ENCODE results near the gene GPC1.
"Not testable (repeated sequence)": the region's sequence is repeated elsewhere in the genome, so short reads cannot be mapped to it uniquely, and the experiment has no call there.

The GPC1 gene, protein sequence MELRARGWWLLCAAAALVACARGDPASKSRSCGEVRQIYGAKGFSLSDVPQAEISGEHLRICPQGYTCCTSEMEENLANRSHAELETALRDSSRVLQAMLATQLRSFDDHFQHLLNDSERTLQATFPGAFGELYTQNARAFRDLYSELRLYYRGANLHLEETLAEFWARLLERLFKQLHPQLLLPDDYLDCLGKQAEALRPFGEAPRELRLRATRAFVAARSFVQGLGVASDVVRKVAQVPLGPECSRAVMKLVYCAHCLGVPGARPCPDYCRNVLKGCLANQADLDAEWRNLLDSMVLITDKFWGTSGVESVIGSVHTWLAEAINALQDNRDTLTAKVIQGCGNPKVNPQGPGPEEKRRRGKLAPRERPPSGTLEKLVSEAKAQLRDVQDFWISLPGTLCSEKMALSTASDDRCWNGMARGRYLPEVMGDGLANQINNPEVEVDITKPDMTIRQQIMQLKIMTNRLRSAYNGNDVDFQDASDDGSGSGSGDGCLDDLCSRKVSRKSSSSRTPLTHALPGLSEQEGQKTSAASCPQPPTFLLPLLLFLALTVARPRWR

DNA sequence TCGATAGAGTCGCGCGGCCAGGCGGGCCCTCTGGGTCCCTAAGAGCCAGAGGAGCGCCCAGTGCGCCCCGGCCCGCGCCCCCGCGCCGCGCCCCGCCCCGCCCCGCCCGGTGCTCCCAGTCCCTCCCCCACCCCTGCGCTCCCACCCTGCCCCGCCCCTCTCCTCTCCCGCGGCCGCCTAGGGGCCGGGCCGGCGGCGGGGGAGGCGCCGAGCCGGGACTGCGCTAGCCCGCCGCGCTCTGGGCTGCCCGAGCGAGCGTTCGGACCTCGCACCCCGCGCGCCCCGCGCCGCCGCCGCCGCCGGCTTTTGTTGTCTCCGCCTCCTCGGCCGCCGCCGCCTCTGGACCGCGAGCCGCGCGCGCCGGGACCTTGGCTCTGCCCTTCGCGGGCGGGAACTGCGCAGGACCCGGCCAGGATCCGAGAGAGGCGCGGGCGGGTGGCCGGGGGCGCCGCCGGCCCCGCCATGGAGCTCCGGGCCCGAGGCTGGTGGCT is at the start of gene GPC1:
TSS of gene GPC1 (plus strand) at position 207 of the 491 bp plus-strand sequence. CDS start at position 463, 256 bp downstream.
- in situ Hi-C loops (cut with MboI; ENCODE audit: low sequenced_read_pairs, unreplicated experiment), result loop anchor here (25.0 kb wide), 2 partner anchors 198 to 273 kb away; no protein-coding TSS in a partner anchor
- DNase-seq (ENCODE audit: low spot score), result peak; percentile 87
- TF ChIP-seq, protein P1, sequence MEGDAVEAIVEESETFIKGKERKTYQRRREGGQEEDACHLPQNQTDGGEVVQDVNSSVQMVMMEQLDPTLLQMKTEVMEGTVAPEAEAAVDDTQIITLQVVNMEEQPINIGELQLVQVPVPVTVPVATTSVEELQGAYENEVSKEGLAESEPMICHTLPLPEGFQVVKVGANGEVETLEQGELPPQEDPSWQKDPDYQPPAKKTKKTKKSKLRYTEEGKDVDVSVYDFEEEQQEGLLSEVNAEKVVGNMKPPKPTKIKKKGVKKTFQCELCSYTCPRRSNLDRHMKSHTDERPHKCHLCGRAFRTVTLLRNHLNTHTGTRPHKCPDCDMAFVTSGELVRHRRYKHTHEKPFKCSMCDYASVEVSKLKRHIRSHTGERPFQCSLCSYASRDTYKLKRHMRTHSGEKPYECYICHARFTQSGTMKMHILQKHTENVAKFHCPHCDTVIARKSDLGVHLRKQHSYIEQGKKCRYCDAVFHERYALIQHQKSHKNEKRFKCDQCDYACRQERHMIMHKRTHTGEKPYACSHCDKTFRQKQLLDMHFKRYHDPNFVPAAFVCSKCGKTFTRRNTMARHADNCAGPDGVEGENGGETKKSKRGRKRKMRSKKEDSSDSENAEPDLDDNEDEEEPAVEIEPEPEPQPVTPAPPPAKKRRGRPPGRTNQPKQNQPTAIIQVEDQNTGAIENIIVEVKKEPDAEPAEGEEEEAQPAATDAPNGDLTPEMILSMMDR (IDR thresholded peaks at IDR 0.05; ENCODE audit: borderline replicate concordance, control extremely low read depth, extremely low read depth, insufficient read depth, missing control alignments), result no peak

DNA sequence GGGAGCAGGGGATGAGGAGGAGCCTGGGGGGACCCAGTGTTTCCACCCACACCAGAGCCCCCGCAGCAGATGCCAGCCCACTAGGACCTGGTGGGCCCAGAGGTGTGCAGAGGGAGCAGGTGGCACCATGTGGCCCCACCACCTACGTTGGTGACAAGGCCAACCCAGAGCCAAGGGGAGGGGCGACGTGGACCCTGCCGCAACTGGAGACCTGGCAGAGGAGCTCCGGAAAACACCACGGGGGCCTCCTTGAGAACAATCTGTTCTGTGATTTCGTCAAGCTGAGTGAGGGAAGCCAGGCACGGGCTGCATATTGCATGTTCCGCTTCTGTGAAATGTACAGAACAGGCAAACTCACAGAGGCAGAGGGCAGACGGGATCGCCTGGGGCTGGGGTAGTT is 49.1 kb upstream of the GPC1 start:
- no peak for DNase-seq (ENCODE audit: low spot score)
- in situ Hi-C loops (cut with MboI; ENCODE audit: low sequenced_read_pairs, unreplicated experiment), result no loop called here
- TF ChIP-seq, protein P1 (IDR thresholded peaks at IDR 0.05; ENCODE audit: borderline replicate concordance, control extremely low read depth, extremely low read depth, insufficient read depth, missing control alignments), result no peak

DNA sequence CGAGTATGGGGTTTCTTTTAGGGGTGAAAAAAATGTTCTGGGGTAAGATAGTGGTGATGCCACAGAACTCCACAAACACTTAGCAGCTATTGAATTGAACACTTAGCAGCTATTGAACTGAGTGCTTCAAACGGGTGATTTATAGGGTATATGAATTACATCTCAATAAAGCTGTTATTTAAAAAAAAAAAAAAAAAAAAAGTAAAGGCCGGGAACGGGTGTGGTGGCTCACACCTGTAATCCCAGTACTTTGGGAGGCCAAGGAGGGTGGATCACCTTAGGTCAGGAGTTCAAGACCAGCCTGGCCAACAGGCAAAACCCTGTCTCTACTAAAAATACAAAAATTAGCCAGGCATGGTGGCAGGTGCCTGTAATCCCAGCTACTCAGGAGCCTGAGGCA is 48.7 kb upstream of the GPC1 start:
- in situ Hi-C loops (cut with MboI; ENCODE audit: low sequenced_read_pairs, unreplicated experiment); DNase-seq (ENCODE audit: low spot score): not testable (repeated sequence)

DNA sequence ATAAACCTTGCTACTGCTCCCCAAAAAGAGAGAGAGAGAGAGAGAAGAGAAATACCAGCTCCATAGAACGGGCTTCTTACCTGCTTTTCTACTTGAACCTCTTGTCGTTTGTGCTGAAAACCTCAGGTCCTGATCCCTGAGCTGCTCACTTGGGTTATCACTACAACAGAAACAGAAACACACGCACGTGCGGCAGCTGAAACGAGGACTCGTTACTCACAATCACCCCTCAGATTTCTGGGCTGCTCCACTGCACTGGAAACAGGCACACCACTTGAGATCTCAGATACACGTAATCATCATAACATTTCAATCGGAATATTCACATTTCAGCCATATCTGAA is 48.2 kb upstream of the GPC1 start:
- in situ Hi-C loops (cut with MboI; ENCODE audit: low sequenced_read_pairs, unreplicated experiment), result no loop called here
- no peak for DNase-seq (ENCODE audit: low spot score)
- TF ChIP-seq, protein P1 (IDR thresholded peaks at IDR 0.05; ENCODE audit: borderline replicate concordance, control extremely low read depth, extremely low read depth, insufficient read depth, missing control alignments), result no peak

DNA sequence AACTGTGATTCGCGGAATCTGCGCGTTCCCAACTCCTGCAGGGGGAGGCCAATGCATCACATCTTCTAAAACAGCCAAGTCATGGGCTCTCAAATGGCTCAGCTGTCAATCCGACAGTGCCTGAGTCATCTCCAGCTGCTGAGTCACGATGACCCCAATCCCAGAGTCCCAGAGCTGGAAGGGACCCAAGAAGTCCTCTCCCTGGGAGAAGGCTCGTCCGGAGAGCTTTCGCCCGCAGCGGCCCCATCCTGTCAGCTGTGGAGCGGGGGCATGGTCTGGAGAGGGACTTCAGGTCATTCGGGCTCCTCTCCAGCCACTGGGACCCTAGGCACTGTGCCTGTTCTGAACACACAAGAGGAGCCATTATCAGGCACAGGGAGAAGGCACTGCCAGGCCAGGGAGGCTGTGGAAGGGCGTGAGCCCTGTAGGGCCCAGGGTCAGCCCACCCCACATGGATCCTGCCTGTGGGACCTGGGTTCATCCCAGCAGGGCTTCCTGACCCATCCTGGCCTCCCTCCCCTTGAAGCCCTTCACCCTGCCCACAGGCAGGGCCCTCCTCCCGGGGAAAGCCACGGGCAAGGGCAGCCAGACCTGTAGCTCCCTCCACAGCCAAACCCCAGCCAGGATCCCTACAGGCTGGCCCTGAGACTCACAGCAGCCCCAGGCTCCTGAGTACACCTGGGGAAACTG is 47.6 kb upstream of the GPC1 start:
- in situ Hi-C loops (cut with MboI; ENCODE audit: low sequenced_read_pairs, unreplicated experiment), result no loop called here

DNA sequence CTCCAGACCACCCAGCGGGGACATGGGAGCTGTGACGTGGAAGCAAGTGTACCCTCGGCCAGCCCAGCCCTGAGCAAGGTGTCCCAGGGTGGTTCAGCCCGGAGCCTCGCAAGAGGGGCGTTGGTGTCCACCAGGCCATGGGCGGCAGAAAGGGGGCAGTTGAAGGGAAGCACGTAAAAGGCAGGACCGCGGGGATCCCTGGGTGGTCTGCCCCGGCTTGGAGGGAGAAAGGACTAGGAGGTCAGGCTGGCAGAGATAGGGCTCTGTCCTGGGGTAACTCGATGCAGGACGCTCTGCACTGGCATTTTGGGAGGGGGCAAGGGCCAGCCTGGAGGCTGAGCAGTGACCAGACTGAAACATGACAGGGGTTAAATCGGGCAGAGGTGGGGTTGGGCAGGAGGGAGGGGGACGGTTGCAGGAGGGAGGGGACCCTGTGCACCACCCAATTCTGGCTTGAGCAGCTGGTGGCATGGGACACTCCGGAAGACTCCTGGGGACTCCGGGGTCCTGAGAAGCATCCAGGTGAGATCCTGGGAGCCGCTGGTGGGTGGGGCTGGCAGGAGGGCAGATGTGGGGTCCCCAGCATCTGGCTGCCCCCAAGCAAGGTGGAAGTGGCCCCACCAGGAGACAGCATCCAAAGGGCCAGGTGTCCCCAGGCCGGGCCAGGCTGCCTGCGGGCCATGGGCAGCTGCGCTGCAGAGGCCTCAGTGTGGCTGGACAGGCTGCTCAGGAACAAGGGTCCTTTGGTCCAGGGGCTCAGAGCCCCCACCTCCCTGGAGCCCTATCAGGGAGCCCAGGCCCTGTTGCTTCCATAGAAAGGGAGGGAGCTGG is 46.8 kb upstream of the GPC1 start:
- TF ChIP-seq, protein P1 (IDR thresholded peaks at IDR 0.05; ENCODE audit: borderline replicate concordance, control extremely low read depth, extremely low read depth, insufficient read depth, missing control alignments), result no peak
- DNase-seq (ENCODE audit: low spot score), result no peak
- in situ Hi-C loops (cut with MboI; ENCODE audit: low sequenced_read_pairs, unreplicated experiment), result no loop called here

More for the DNA sequence above, 47.6 kb upstream of the GPC1 start:
- TF ChIP-seq, protein P1 (IDR thresholded peaks at IDR 0.05; ENCODE audit: borderline replicate concordance, control extremely low read depth, extremely low read depth, insufficient read depth, missing control alignments), result no peak
- no peak for DNase-seq (ENCODE audit: low spot score)

Measured in GM13976 (cell line).